Measurements from ENCODE around the gene COX7A2.

- TF ChIP-seq CTCF (IDR thresholded peaks at IDR 0.05) (no peak), POLR2A (IDR thresholded peaks at IDR 0.05) (no peak)
These were observed 28.3 kb downstream of the COX7A2 start for GRCh38 chr6:75215291-75215690.
